Measurements from ENCODE around the gene UBL7.

Gene UBL7

GRCh38 chr15:74413350-74414080 lies 47.4 kb downstream of the UBL7 start:
- TF ChIP-seq, protein P1, sequence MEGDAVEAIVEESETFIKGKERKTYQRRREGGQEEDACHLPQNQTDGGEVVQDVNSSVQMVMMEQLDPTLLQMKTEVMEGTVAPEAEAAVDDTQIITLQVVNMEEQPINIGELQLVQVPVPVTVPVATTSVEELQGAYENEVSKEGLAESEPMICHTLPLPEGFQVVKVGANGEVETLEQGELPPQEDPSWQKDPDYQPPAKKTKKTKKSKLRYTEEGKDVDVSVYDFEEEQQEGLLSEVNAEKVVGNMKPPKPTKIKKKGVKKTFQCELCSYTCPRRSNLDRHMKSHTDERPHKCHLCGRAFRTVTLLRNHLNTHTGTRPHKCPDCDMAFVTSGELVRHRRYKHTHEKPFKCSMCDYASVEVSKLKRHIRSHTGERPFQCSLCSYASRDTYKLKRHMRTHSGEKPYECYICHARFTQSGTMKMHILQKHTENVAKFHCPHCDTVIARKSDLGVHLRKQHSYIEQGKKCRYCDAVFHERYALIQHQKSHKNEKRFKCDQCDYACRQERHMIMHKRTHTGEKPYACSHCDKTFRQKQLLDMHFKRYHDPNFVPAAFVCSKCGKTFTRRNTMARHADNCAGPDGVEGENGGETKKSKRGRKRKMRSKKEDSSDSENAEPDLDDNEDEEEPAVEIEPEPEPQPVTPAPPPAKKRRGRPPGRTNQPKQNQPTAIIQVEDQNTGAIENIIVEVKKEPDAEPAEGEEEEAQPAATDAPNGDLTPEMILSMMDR (IDR thresholded peaks at IDR 0.05; ENCODE audit: control insufficient read depth, insufficient read depth, low read depth, low read length, missing control alignments) = no peak
- no peak for DNase-seq (ENCODE audit: low read depth)

GRCh38 chr15:74412159-74412558 lies 48.8 kb downstream of the UBL7 start:
- TF ChIP-seq, protein P1 (IDR thresholded peaks at IDR 0.05; ENCODE audit: control insufficient read depth, insufficient read depth, low read depth, low read length, missing control alignments) = no peak
- no peak overlapping the region for H3K4me3 ChIP-seq (ENCODE audit: control insufficient read depth, low read depth, low read length)

More at GRCh38 chr15:74413350-74414080, 47.4 kb downstream of the UBL7 start:
- H3K4me3 ChIP-seq (ENCODE audit: control insufficient read depth, low read depth, low read length) = no peak overlapping the region

DNA sequence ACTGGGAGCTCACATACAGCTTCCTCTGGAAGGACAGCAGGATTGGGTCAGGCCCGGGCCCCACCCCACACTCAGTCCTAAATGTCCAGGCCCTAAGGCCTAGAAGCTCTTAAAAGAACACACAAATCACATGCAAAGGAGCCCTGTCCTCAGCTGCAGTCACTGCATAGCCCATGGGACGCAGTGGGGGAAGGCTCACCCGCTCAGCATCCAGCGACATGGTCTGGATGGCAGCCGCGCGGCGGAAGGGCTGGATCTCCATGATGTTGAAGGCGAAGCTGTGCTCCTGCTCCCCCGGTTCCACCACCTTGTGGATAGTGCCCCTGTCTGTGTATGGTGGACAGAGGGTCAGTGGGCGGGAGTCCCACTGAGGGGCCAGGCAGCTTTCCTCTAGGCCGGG lies 49.3 kb downstream of the UBL7 start:
- H3K4me3 ChIP-seq (ENCODE audit: control insufficient read depth, low read depth, low read length) = no peak overlapping the region
- TF ChIP-seq, protein P1 (IDR thresholded peaks at IDR 0.05; ENCODE audit: control insufficient read depth, insufficient read depth, low read depth, low read length, missing control alignments) = no peak
- DNase-seq (ENCODE audit: low read depth) = no peak

More at GRCh38 chr15:74412159-74412558, 48.8 kb downstream of the UBL7 start:
- DNase-seq (ENCODE audit: low read depth) = no peak

- no peak overlapping the region for H3K4me3 ChIP-seq (ENCODE audit: control insufficient read depth, low read depth, low read length)
- no peak for DNase-seq (ENCODE audit: low read depth)
These were observed 50.5 kb downstream of the UBL7 start for GRCh38 chr15:74410502-74410901.

DNA sequence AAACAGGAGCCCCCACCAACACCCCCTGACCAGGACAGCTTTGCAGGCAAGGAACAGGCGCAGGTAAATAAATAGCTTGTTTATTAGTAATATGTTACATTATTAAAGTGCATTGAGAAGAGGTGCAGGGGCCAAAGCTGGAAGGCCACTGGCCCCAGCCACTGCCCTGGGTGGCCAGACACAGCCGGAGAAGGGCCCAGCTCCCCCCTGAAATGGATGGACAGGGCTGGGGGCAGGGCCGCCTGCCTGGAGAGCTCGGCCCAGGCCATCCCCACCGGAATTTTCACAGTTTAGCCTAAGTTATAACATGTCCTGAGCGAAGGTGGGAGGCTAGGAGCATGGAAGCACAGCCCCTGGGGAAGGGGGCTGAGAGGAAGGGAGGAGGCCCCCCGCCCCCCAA lies 51.7 kb downstream of the UBL7 start:
- TF ChIP-seq, protein P1 (IDR thresholded peaks at IDR 0.05; ENCODE audit: control insufficient read depth, insufficient read depth, low read depth, low read length, missing control alignments) = no peak
- no peak for DNase-seq (ENCODE audit: low read depth)
- H3K4me3 ChIP-seq (ENCODE audit: control insufficient read depth, low read depth, low read length) = no peak overlapping the region

More at GRCh38 chr15:74410502-74410901, 50.5 kb downstream of the UBL7 start:
- TF ChIP-seq, protein P1 (IDR thresholded peaks at IDR 0.05; ENCODE audit: control insufficient read depth, insufficient read depth, low read depth, low read length, missing control alignments) = no peak

DNA sequence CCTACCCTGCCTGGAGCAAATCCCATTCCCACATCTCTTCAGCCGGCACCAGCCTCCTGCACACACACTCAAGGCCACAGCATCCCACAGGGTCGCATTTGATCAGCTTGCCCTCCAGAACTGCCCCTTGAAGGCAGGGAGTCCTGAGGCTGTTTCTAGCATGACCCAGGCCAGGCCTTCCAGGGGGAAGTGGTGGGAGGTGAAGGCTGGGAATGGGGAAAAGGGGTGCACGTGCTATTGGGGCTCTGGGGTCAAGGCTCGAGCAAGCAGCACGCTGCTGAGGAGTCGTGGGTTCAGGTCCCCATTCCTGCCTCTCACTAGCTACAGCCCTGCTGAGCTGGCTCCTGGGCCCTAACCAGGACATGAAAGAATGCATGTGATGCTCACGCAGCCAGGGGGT lies 52.1 kb downstream of the UBL7 start:
- no peak for DNase-seq (ENCODE audit: low read depth)

More for the DNA sequence above, 52.1 kb downstream of the UBL7 start:
- TF ChIP-seq, protein P1 (IDR thresholded peaks at IDR 0.05; ENCODE audit: control insufficient read depth, insufficient read depth, low read depth, low read length, missing control alignments) = no peak
- H3K4me3 ChIP-seq (ENCODE audit: control insufficient read depth, low read depth, low read length) = no peak overlapping the region
